Activated CD4-positive, alpha-beta memory T cell treated with anti-CD3 and anti-CD28 coated beads for 36 hours (primary cell): ENCODE results near the gene RAD51B. TPM values are rescaled to one million over a fixed set of nuclear protein-coding genes. Genes with fewer than 3 reads are reported as not detected.
A peak's percentile ranks its signal among the peaks of the same experiment; 100 is the strongest.
"Not testable (repeated sequence)": the region's sequence is repeated elsewhere in the genome, so short reads cannot be mapped to it uniquely, and the experiment has no call there.

Experiments used
- CTCF ChIA-PET: fragments of 350-600 bp; sonication (Branson Sonifier 250); formaldehyde crosslinking; loops from one replicate; lab custom pipeline; 2021; ENCODE audit warnings: antibody characterized with exemption, inconsistent platforms; lab: Charles Lee
- POLR2A ChIA-PET: fragments of 350-600 bp; sonication (Branson Sonifier 250); formaldehyde crosslinking; loops from one replicate; lab custom pipeline; 2021; ENCODE audit warnings: antibody characterized with exemption; lab: Charles Lee
- DNase-seq: peaks from one replicate; pipeline ENCODE4 v3.0.0-alpha.2; 2020
- H3K27ac Mint-ChIP-seq: one replicate; pipeline ENCODE4 v1.8.0; 2021; ENCODE audit warnings: mixed read lengths
- H3K27me3 Mint-ChIP-seq: one replicate; pipeline ENCODE4 v1.8.0; 2021; ENCODE audit warnings: mixed read lengths
- H3K36me3 Mint-ChIP-seq: one replicate; pipeline ENCODE4 v1.8.0; 2021; ENCODE audit warnings: mixed read lengths
- H3K4me1 Mint-ChIP-seq: one replicate; pipeline ENCODE4 v1.8.0; 2021; ENCODE audit warnings: low read depth, mixed read lengths
- H3K4me3 Mint-ChIP-seq: one replicate; pipeline ENCODE4 v1.8.0; 2021; ENCODE audit warnings: mild to moderate bottlenecking, mixed read lengths
- H3K9me3 Mint-ChIP-seq: one replicate; pipeline ENCODE4 v1.8.0; 2021; ENCODE audit warnings: mixed read lengths
- intact Hi-C: fragments of 100-400 bp; cut with micrococcal nuclease; formaldehyde crosslinking; loops from one replicate; pipeline ENCODE4 v1.15.1; 2023
- total RNA-seq, 2 experiments: library from RNA; stranded (reverse); gene quantifications; one replicate each; pipeline ENCODE4 v1.2.3, GENCODE V29; 2021

The RAD51B gene
- total RNA-seq, 2 experiments from 2014 or later, result 32.3 to 34.3 TPM

- Mint-ChIP-seq H3K4me3 (peak overlapping the region; percentile 93), H3K9me3 (no peaks in the 10 kb centered on the region), H3K27me3 (no peaks in the 10 kb centered on the region), H3K27ac (no peak overlapping the region), H3K36me3 (peaks cover 12% of the 10 kb centered on the region), H3K4me1 (peaks cover 38% of the 10 kb centered on the region)
- intact Hi-C loops, result loop anchor here (5.0 to 10.0 kb wide), 5 partner anchors 213 to 1308 kb away; partner anchors contain the start of genes EIF2S1, GPHN and PIGH
- no peak for DNase-seq
- POLR2A ChIA-PET, result no interaction called here
- CTCF ChIA-PET, result no interaction called here
These were observed 4.8 kb upstream of the RAD51B start for GRCh38 chr14:67814821-67815220.

GRCh38 chr14:67815573-67816225, 3.9 kb upstream of the RAD51B start:
- H3K27ac Mint-ChIP-seq, result peak overlapping the region; percentile 90
- no peaks in the 10 kb centered on the region for H3K9me3 Mint-ChIP-seq
- H3K36me3 Mint-ChIP-seq, result peaks cover 11% of the 10 kb centered on the region
- ChIA-PET CTCF (no interaction called here), POLR2A (interaction anchor here (1.0 to 1.9 kb wide), 2 partner anchors 216 to 1000 kb away, joined by 3 to 8 read pairs; partner anchors contain the start of gene PIGH)
- intact Hi-C loops, result loop anchor here (2.0 to 10.0 kb wide), 6 partner anchors 121 to 1308 kb away; partner anchors contain the start of genes EIF2S1, GPHN, PIGH and RDH11
- DNase-seq, result no peak
- no peaks in the 10 kb centered on the region for H3K27me3 Mint-ChIP-seq
- peaks cover 43% of the 10 kb centered on the region for H3K4me1 Mint-ChIP-seq
- peak overlapping the region; percentile 93 for H3K4me3 Mint-ChIP-seq

GRCh38 chr14:67816326-67817002, 3.1 kb upstream of the RAD51B start, which contains the start of gene ZFYVE26:
Gene ZFYVE26, minus strand, starts transcription at chr14:67816590. Its CDS starts 627 bp downstream, at chr14:67815963.
- CTCF ChIA-PET, result interaction anchor here (0.6 kb wide), 1 partner anchor 36 kb away, joined by 3 read pairs; no protein-coding TSS in a partner anchor
- POLR2A ChIA-PET, result interaction anchor here (1.0 to 1.9 kb wide), 3 partner anchors 121 to 1000 kb away, joined by 3 to 8 read pairs (median 4); partner anchors contain the start of genes PIGH and RDH11

GRCh38 chr14:67817750-67818438, 1.7 kb upstream of the RAD51B start:
- H3K4me1 Mint-ChIP-seq, result peaks cover 48% of the 10 kb centered on the region
- peak overlapping the region; percentile 8 for H3K27ac Mint-ChIP-seq
- H3K36me3 Mint-ChIP-seq, result peaks cover 3% of the 10 kb centered on the region
- no peaks in the 10 kb centered on the region for H3K9me3 Mint-ChIP-seq
- DNase-seq, result no peak
- POLR2A ChIA-PET, result interaction anchor here (0.6 to 1.8 kb wide), 4 partner anchors 9 to 1092 kb away, joined by 3 to 5 read pairs (median 4); partner anchors contain the start of gene RDH11
- CTCF ChIA-PET, result no interaction called here
- H3K27me3 Mint-ChIP-seq, result no peaks in the 10 kb centered on the region
- intact Hi-C loops, result loop anchor here (2.0 to 10.0 kb wide), 7 partner anchors 123 to 1311 kb away; partner anchors contain the start of genes EIF2S1, GPHN, PIGH and RDH11
- peak overlapping the region; percentile 100 for H3K4me3 Mint-ChIP-seq

More at GRCh38 chr14:67816326-67817002, 3.1 kb upstream of the RAD51B start, which contains the start of gene ZFYVE26:
- H3K4me1 Mint-ChIP-seq, result peaks cover 50% of the 10 kb centered on the region
- peak within 1 kb of the TSS; percentile 93 for H3K4me3 Mint-ChIP-seq
- no peaks in the 10 kb centered on the region for H3K27me3 Mint-ChIP-seq
- H3K9me3 Mint-ChIP-seq, result no peaks in the 10 kb centered on the region
- H3K36me3 Mint-ChIP-seq, result peaks cover 6% of the 10 kb centered on the region
- H3K27ac Mint-ChIP-seq, result peak within 1 kb of the TSS; percentile 90
- DNase-seq, result peak; percentile 95
- intact Hi-C loops, result loop anchor here (2.0 to 10.0 kb wide), 6 partner anchors 122 to 1309 kb away; partner anchors contain the start of genes EIF2S1, GPHN, PIGH and RDH11

GRCh38 chr14:67818476-67818875, 1.1 kb upstream of the RAD51B start:
- H3K9me3 Mint-ChIP-seq, CTCF ChIA-PET, DNase-seq, H3K27me3 Mint-ChIP-seq, H3K36me3 Mint-ChIP-seq: not testable (repeated sequence)
- POLR2A ChIA-PET, result interaction anchor here (1.8 kb wide), 1 partner anchor 977 kb away, joined by 4 read pairs; no protein-coding TSS in a partner anchor
- peak overlapping the region; percentile 8 for H3K27ac Mint-ChIP-seq
- peaks cover 48% of the 10 kb centered on the region for H3K4me1 Mint-ChIP-seq
- intact Hi-C loops, result loop anchor here (2.0 to 10.0 kb wide), 6 partner anchors 216 to 1311 kb away; partner anchors contain the start of genes EIF2S1, GPHN and PIGH
- H3K4me3 Mint-ChIP-seq, result peak overlapping the region; percentile 100

GRCh38 chr14:67820428-67820971, 921 bp downstream of the RAD51B start:
- intact Hi-C loops, result loop anchor here (2.0 kb wide), 1 partner anchor 202 kb away; the partner anchor contains the start of gene ARG2
- no peak for DNase-seq
- peaks cover 35% of the 10 kb centered on the region for H3K4me1 Mint-ChIP-seq
- no peaks in the 10 kb centered on the region for H3K27me3 Mint-ChIP-seq
- POLR2A ChIA-PET, result no interaction called here
- no peaks in the 10 kb centered on the region for H3K36me3 Mint-ChIP-seq
- CTCF ChIA-PET, result no interaction called here
- H3K4me3 Mint-ChIP-seq, result peak overlapping the region; percentile 100
- peak overlapping the region; percentile 96 for H3K27ac Mint-ChIP-seq
- no peaks in the 10 kb centered on the region for H3K9me3 Mint-ChIP-seq

GRCh38 chr14:67821121-67821520, 1.5 kb downstream of the RAD51B start:
- DNase-seq, result no peak
- POLR2A ChIA-PET, result no interaction called here
- CTCF ChIA-PET, result interaction anchor here (1.0 kb wide), 1 partner anchor 13 kb away, joined by 3 read pairs; no protein-coding TSS in a partner anchor
- intact Hi-C loops, result loop anchor here (2.0 kb wide), 1 partner anchor 202 kb away; the partner anchor contains the start of gene ARG2
- Mint-ChIP-seq H3K4me3 (peak overlapping the region; percentile 100), H3K36me3 (peaks cover 1% of the 10 kb centered on the region), H3K27ac (no peak overlapping the region), H3K9me3 (no peaks in the 10 kb centered on the region), H3K27me3 (no peaks in the 10 kb centered on the region), H3K4me1 (peaks cover 30% of the 10 kb centered on the region)

GRCh38 chr14:67831113-67831512, 11.5 kb downstream of the RAD51B start:
- no peak for DNase-seq
- no peak overlapping the region for H3K27ac Mint-ChIP-seq
- H3K4me3 Mint-ChIP-seq, result no peak overlapping the region
- peaks cover 4% of the 10 kb centered on the region for H3K9me3 Mint-ChIP-seq
- intact Hi-C loops, result no loop called here
- ChIA-PET CTCF (no interaction called here), POLR2A (no interaction called here)
- H3K27me3 Mint-ChIP-seq, result no peaks in the 10 kb centered on the region
- peaks cover 28% of the 10 kb centered on the region for H3K36me3 Mint-ChIP-seq
- H3K4me1 Mint-ChIP-seq, result no peaks in the 10 kb centered on the region

GRCh38 chr14:67833403-67833802, 13.8 kb downstream of the RAD51B start:
- Mint-ChIP-seq H3K36me3 (peaks cover 21% of the 10 kb centered on the region), H3K27me3 (no peaks in the 10 kb centered on the region)
- CTCF ChIA-PET, result interaction anchor here (0.9 kb wide), 1 partner anchor 79 kb away, joined by 4 read pairs; no protein-coding TSS in a partner anchor

GRCh38 chr14:67835596-67835995, 16.0 kb downstream of the RAD51B start:
- no peak for DNase-seq
- Mint-ChIP-seq H3K27me3 (no peaks in the 10 kb centered on the region), H3K4me3 (no peak overlapping the region), H3K4me1 (no peaks in the 10 kb centered on the region), H3K27ac (no peak overlapping the region), H3K9me3 (no peaks in the 10 kb centered on the region), H3K36me3 (peaks cover 15% of the 10 kb centered on the region)
- intact Hi-C loops, result no loop called here
- ChIA-PET CTCF (interaction anchor here (0.7 kb wide), 1 partner anchor 57 kb away, joined by 4 read pairs; no protein-coding TSS in a partner anchor), POLR2A (no interaction called here)

More at GRCh38 chr14:67833403-67833802, 13.8 kb downstream of the RAD51B start:
- no peaks in the 10 kb centered on the region for H3K4me1 Mint-ChIP-seq
- intact Hi-C loops, result no loop called here
- POLR2A ChIA-PET, result no interaction called here
- H3K27ac Mint-ChIP-seq, result no peak overlapping the region
- DNase-seq, result no peak
- H3K4me3 Mint-ChIP-seq, result no peak overlapping the region
- H3K9me3 Mint-ChIP-seq, result peaks cover 3% of the 10 kb centered on the region
